ENCODE data around the gene AGPS.

Gene AGPS

DNA sequence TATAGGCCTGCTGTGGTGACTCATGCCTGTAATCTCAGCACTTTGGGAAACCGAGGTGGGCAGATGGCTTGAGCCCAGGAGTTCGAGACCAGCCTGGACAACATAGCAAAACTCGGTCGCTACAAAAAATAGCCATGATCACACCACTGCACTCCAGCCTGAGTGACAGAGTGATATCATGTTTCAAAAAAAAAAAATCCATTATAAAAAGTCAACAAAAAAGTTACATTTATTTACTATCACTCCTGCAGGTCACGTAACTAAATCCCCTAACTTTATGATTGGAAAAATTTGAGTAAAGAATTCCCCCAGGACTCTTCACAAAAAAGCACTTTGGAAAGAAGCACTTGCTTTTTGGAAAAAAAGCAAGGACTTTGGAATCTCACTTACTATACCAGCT lies 46.4 kb upstream of the AGPS start:
- no peaks in the 10 kb centered on the region for H3K9me3 ChIP-seq (ENCODE audit: control insufficient read depth, insufficient read depth, low read depth, low read length)
- no peaks in the 10 kb centered on the region for H3K4me1 ChIP-seq (ENCODE audit: control insufficient read depth, insufficient read depth, low read length)
- POLR2A ChIA-PET, result no interaction called here
- TF ChIP-seq ZXDB (tag by site-specific recombination; IDR thresholded peaks at IDR 0.05), result no peak
- no peak for TF ChIP-seq ZNF544 (tag by site-specific recombination; IDR thresholded peaks at IDR 0.05)
- no peak for TF ChIP-seq ZSCAN30 (tag by site-specific recombination; IDR thresholded peaks at IDR 0.05)
- TF ChIP-seq, protein P1, sequence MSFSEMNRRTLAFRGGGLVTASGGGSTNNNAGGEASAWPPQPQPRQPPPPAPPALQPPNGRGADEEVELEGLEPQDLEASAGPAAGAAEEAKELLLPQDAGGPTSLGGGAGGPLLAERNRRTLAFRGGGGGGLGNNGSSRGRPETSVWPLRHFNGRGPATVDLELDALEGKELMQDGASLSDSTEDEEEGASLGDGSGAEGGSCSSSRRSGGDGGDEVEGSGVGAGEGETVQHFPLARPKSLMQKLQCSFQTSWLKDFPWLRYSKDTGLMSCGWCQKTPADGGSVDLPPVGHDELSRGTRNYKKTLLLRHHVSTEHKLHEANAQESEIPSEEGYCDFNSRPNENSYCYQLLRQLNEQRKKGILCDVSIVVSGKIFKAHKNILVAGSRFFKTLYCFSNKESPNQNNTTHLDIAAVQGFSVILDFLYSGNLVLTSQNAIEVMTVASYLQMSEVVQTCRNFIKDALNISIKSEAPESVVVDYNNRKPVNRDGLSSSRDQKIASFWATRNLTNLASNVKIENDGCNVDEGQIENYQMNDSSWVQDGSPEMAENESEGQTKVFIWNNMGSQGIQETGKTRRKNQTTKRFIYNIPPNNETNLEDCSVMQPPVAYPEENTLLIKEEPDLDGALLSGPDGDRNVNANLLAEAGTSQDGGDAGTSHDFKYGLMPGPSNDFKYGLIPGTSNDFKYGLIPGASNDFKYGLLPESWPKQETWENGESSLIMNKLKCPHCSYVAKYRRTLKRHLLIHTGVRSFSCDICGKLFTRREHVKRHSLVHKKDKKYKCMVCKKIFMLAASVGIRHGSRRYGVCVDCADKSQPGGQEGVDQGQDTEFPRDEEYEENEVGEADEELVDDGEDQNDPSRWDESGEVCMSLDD (tag by site-specific recombination; IDR thresholded peaks at IDR 0.05), result no peak
- TF ChIP-seq ZNF843 (tag by site-specific recombination; IDR thresholded peaks at IDR 0.05), result no peak
- TF ChIP-seq ZNF555 (tag by site-specific recombination; conservative IDR thresholded peaks at IDR 0.05), result no peak
- TF ChIP-seq, protein P2, sequence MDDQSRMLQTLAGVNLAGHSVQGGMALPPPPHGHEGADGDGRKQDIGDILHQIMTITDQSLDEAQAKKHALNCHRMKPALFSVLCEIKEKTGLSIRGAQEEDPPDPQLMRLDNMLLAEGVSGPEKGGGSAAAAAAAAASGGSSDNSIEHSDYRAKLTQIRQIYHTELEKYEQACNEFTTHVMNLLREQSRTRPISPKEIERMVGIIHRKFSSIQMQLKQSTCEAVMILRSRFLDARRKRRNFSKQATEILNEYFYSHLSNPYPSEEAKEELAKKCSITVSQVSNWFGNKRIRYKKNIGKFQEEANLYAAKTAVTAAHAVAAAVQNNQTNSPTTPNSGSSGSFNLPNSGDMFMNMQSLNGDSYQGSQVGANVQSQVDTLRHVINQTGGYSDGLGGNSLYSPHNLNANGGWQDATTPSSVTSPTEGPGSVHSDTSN (CRISPR knock-in tag; IDR thresholded peaks at IDR 0.05), result no peak
- TF ChIP-seq, protein P3, sequence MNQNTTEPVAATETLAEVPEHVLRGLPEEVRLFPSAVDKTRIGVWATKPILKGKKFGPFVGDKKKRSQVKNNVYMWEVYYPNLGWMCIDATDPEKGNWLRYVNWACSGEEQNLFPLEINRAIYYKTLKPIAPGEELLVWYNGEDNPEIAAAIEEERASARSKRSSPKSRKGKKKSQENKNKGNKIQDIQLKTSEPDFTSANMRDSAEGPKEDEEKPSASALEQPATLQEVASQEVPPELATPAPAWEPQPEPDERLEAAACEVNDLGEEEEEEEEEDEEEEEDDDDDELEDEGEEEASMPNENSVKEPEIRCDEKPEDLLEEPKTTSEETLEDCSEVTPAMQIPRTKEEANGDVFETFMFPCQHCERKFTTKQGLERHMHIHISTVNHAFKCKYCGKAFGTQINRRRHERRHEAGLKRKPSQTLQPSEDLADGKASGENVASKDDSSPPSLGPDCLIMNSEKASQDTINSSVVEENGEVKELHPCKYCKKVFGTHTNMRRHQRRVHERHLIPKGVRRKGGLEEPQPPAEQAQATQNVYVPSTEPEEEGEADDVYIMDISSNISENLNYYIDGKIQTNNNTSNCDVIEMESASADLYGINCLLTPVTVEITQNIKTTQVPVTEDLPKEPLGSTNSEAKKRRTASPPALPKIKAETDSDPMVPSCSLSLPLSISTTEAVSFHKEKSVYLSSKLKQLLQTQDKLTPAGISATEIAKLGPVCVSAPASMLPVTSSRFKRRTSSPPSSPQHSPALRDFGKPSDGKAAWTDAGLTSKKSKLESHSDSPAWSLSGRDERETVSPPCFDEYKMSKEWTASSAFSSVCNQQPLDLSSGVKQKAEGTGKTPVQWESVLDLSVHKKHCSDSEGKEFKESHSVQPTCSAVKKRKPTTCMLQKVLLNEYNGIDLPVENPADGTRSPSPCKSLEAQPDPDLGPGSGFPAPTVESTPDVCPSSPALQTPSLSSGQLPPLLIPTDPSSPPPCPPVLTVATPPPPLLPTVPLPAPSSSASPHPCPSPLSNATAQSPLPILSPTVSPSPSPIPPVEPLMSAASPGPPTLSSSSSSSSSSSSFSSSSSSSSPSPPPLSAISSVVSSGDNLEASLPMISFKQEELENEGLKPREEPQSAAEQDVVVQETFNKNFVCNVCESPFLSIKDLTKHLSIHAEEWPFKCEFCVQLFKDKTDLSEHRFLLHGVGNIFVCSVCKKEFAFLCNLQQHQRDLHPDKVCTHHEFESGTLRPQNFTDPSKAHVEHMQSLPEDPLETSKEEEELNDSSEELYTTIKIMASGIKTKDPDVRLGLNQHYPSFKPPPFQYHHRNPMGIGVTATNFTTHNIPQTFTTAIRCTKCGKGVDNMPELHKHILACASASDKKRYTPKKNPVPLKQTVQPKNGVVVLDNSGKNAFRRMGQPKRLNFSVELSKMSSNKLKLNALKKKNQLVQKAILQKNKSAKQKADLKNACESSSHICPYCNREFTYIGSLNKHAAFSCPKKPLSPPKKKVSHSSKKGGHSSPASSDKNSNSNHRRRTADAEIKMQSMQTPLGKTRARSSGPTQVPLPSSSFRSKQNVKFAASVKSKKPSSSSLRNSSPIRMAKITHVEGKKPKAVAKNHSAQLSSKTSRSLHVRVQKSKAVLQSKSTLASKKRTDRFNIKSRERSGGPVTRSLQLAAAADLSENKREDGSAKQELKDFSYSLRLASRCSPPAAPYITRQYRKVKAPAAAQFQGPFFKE (tag by site-specific recombination; IDR thresholded peaks at IDR 0.05; ENCODE audit: borderline replicate concordance), result no peak
- TF ChIP-seq ZNF76 (tag by site-specific recombination; IDR thresholded peaks at IDR 0.05; ENCODE audit: borderline replicate concordance, low read depth), result no peak
- TF ChIP-seq ZEB2 (tag by site-specific recombination; IDR thresholded peaks at IDR 0.05), result no peak
- TF ChIP-seq ZNF658 (tag by site-specific recombination; IDR thresholded peaks at IDR 0.05), result no peak
- no peak for TF ChIP-seq ZNF791 (tag by site-specific recombination; IDR thresholded peaks at IDR 0.05)
- TF ChIP-seq ZNF529 (tag by site-specific recombination; IDR thresholded peaks at IDR 0.05; ENCODE audit: insufficient replicate concordance), result no peak
- TF ChIP-seq SP2 (tag by site-specific recombination; IDR thresholded peaks at IDR 0.05), result no peak
- TF ChIP-seq, protein P4, sequence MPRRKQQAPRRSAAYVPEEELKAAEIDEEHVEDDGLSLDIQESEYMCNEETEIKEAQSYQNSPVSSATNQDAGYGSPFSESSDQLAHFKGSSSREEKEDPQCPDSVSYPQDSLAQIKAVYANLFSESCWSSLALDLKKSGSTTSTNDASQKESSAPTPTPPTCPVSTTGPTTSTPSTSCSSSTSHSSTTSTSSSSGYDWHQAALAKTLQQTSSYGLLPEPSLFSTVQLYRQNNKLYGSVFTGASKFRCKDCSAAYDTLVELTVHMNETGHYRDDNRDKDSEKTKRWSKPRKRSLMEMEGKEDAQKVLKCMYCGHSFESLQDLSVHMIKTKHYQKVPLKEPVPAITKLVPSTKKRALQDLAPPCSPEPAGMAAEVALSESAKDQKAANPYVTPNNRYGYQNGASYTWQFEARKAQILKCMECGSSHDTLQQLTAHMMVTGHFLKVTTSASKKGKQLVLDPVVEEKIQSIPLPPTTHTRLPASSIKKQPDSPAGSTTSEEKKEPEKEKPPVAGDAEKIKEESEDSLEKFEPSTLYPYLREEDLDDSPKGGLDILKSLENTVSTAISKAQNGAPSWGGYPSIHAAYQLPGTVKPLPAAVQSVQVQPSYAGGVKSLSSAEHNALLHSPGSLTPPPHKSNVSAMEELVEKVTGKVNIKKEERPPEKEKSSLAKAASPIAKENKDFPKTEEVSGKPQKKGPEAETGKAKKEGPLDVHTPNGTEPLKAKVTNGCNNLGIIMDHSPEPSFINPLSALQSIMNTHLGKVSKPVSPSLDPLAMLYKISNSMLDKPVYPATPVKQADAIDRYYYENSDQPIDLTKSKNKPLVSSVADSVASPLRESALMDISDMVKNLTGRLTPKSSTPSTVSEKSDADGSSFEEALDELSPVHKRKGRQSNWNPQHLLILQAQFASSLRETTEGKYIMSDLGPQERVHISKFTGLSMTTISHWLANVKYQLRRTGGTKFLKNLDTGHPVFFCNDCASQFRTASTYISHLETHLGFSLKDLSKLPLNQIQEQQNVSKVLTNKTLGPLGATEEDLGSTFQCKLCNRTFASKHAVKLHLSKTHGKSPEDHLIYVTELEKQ (tag by site-specific recombination; IDR thresholded peaks at IDR 0.05; ENCODE audit: borderline replicate concordance), result no peak
- no peak overlapping the region for H3K27ac ChIP-seq (ENCODE audit: extremely low read depth, low read depth, low read length)
- H3K36me3 ChIP-seq (ENCODE audit: control insufficient read depth in 2 of 2, insufficient read depth in 1 of 2, low read length in 2 of 2), result no peaks in the 10 kb centered on the region
- H3K4me3 ChIP-seq (ENCODE audit: low read depth, low read length), result no peak overlapping the region
- CTCF ChIA-PET, result interaction anchor here (4.4 kb wide), 1 partner anchor 10 kb away, joined by 22 read pairs; no protein-coding TSS in a partner anchor

All from HEK293 (cell line).